Neural progenitor cell (in vitro differentiated cells): ENCODE measurements around the gene ZBTB5.

Experiments used
- CTCF ChIP-seq: fragments of 200-600 bp; sonication (generic); IDR thresholded peaks from 2 replicates; pipeline ENCODE4 v1.5.1; 2017; ENCODE audit warnings: antibody characterized with exemption, mild to moderate bottlenecking
- EZH2phosphoT487 ChIP-seq: fragments of 200-600 bp; sonication (generic); IDR thresholded peaks from 2 replicates; pipeline ENCODE4 v1.6.1; 2017; ENCODE audit warnings: antibody characterized with exemption

GRCh38 chr9:37410969-37411785, 54.1 kb downstream of the ZBTB5 start:
- TF ChIP-seq CTCF (peak; percentile 44), EZH2phosphoT487 (no peak)
